IPS-18a (cell line): ENCODE measurements around the gene DNMT1.
"Not testable (repeated sequence)": the region's sequence is repeated elsewhere in the genome, so short reads cannot be mapped to it uniquely, and the experiment has no call there.

ENCODE experiments used
- H3K27ac ChIP-seq: one replicate; pipeline ENCODE4 v1.5.1; 2013; ENCODE audit warnings: low read length
- H3K27me3 ChIP-seq: one replicate; pipeline ENCODE4 v1.6.1; 2013; ENCODE audit warnings: mild to moderate bottlenecking, low read length; ENCODE audit not compliant: control insufficient read depth, insufficient read depth
- H3K36me3 ChIP-seq: one replicate; pipeline ENCODE4 v1.6.1; 2013; ENCODE audit warnings: low read depth, low read length; ENCODE audit not compliant: control insufficient read depth
- H3K4me1 ChIP-seq: one replicate; pipeline ENCODE4 v1.6.1; 2013; ENCODE audit warnings: low read depth, low read length; ENCODE audit not compliant: control insufficient read depth
- H3K4me3 ChIP-seq: one replicate; pipeline ENCODE4 v1.5.1; 2013; ENCODE audit warnings: low read length
- H3K9ac ChIP-seq: one replicate; pipeline ENCODE4 v1.6.1; 2013; ENCODE audit warnings: mild to moderate bottlenecking, low read length, moderate library complexity
- H3K9me3 ChIP-seq: one replicate; pipeline ENCODE4 v1.6.1; 2013; ENCODE audit warnings: low read depth, low read length; ENCODE audit not compliant: control insufficient read depth

Gene DNMT1

GRCh38 chr19:10173527-10173926 lies 21.2 kb downstream of the DNMT1 start:
- H3K9ac ChIP-seq = no peak overlapping the region
- no peak overlapping the region for H3K27ac ChIP-seq
- H3K36me3 ChIP-seq = peaks cover 78% of the 10 kb centered on the region
- no peaks in the 10 kb centered on the region for H3K27me3 ChIP-seq
- H3K9me3 ChIP-seq = no peaks in the 10 kb centered on the region
- no peak overlapping the region for H3K4me3 ChIP-seq
- no peaks in the 10 kb centered on the region for H3K4me1 ChIP-seq

- no peak overlapping the region for H3K27ac ChIP-seq
- H3K27me3 ChIP-seq = no peaks in the 10 kb centered on the region
- no peaks in the 10 kb centered on the region for H3K9me3 ChIP-seq
- H3K4me3 ChIP-seq = no peak overlapping the region
- H3K36me3 ChIP-seq = peaks cover 79% of the 10 kb centered on the region
- no peaks in the 10 kb centered on the region for H3K4me1 ChIP-seq
- H3K9ac ChIP-seq = no peak overlapping the region
Measured at GRCh38 chr19:10168386-10168948, 26.3 kb downstream of the DNMT1 start.

GRCh38 chr19:10167459-10167858 lies 27.3 kb downstream of the DNMT1 start:
- Histone ChIP-seq H3K27me3 (no peaks in the 10 kb centered on the region), H3K4me1 (no peaks in the 10 kb centered on the region), H3K27ac (no peak overlapping the region), H3K36me3 (peaks cover 80% of the 10 kb centered on the region), H3K9me3 (no peaks in the 10 kb centered on the region), H3K9ac (no peak overlapping the region), H3K4me3 (no peak overlapping the region)

GRCh38 chr19:10166501-10166900 lies 28.3 kb downstream of the DNMT1 start:
- H3K4me3 ChIP-seq, H3K27ac ChIP-seq, H3K27me3 ChIP-seq, H3K9ac ChIP-seq, H3K4me1 ChIP-seq, H3K9me3 ChIP-seq: not testable (repeated sequence)
- peaks cover 84% of the 10 kb centered on the region for H3K36me3 ChIP-seq

- no peak overlapping the region for H3K4me3 ChIP-seq
- no peaks in the 10 kb centered on the region for H3K9me3 ChIP-seq
- H3K27ac ChIP-seq = no peak overlapping the region
- peaks cover 83% of the 10 kb centered on the region for H3K36me3 ChIP-seq
- no peaks in the 10 kb centered on the region for H3K27me3 ChIP-seq
- no peak overlapping the region for H3K9ac ChIP-seq
- no peaks in the 10 kb centered on the region for H3K4me1 ChIP-seq
Measured at GRCh38 chr19:10166046-10166445, 28.7 kb downstream of the DNMT1 start.

- no peaks in the 10 kb centered on the region for H3K9me3 ChIP-seq
- peaks cover 86% of the 10 kb centered on the region for H3K36me3 ChIP-seq
- no peaks in the 10 kb centered on the region for H3K27me3 ChIP-seq
- no peak overlapping the region for H3K4me3 ChIP-seq
- no peaks in the 10 kb centered on the region for H3K4me1 ChIP-seq
- no peak overlapping the region for H3K27ac ChIP-seq
- H3K9ac ChIP-seq = no peak overlapping the region
Measured at GRCh38 chr19:10163536-10163935, 31.2 kb downstream of the DNMT1 start.

GRCh38 chr19:10159610-10160009 lies 35.1 kb downstream of the DNMT1 start:
- H3K27me3 ChIP-seq = no peaks in the 10 kb centered on the region
- H3K4me1 ChIP-seq = no peaks in the 10 kb centered on the region
- no peaks in the 10 kb centered on the region for H3K9me3 ChIP-seq
- peaks cover 92% of the 10 kb centered on the region for H3K36me3 ChIP-seq
- no peak overlapping the region for H3K9ac ChIP-seq
- no peak overlapping the region for H3K4me3 ChIP-seq
- H3K27ac ChIP-seq = no peak overlapping the region

GRCh38 chr19:10158485-10158884 lies 36.3 kb downstream of the DNMT1 start:
- Histone ChIP-seq H3K27ac (no peak overlapping the region), H3K9me3 (no peaks in the 10 kb centered on the region), H3K27me3 (no peaks in the 10 kb centered on the region), H3K36me3 (peaks cover 94% of the 10 kb centered on the region), H3K4me1 (no peaks in the 10 kb centered on the region), H3K9ac (no peak overlapping the region), H3K4me3 (no peak overlapping the region)

GRCh38 chr19:10158071-10158470 lies 36.7 kb downstream of the DNMT1 start:
- Histone ChIP-seq H3K9me3 (no peaks in the 10 kb centered on the region), H3K4me3 (no peak overlapping the region), H3K4me1 (no peaks in the 10 kb centered on the region), H3K9ac (no peak overlapping the region), H3K27me3 (no peaks in the 10 kb centered on the region), H3K27ac (no peak overlapping the region), H3K36me3 (peaks cover 91% of the 10 kb centered on the region)

GRCh38 chr19:10155839-10156238 lies 38.9 kb downstream of the DNMT1 start:
- H3K4me1 ChIP-seq = no peaks in the 10 kb centered on the region
- H3K27ac ChIP-seq = no peak overlapping the region
- no peak overlapping the region for H3K9ac ChIP-seq
- H3K36me3 ChIP-seq = peaks cover 92% of the 10 kb centered on the region
- H3K4me3 ChIP-seq = no peak overlapping the region
- H3K9me3 ChIP-seq = no peaks in the 10 kb centered on the region
- H3K27me3 ChIP-seq = no peaks in the 10 kb centered on the region

GRCh38 chr19:10152100-10152499 lies 42.7 kb downstream of the DNMT1 start:
- Histone ChIP-seq H3K27me3 (no peaks in the 10 kb centered on the region), H3K4me3 (no peak overlapping the region), H3K36me3 (peaks cover 81% of the 10 kb centered on the region), H3K27ac (no peak overlapping the region), H3K9me3 (no peaks in the 10 kb centered on the region), H3K4me1 (no peaks in the 10 kb centered on the region), H3K9ac (no peak overlapping the region)

- H3K4me1 ChIP-seq = no peaks in the 10 kb centered on the region
- H3K27me3 ChIP-seq = no peaks in the 10 kb centered on the region
- H3K27ac ChIP-seq = no peak overlapping the region
- H3K4me3 ChIP-seq = no peak overlapping the region
- H3K36me3 ChIP-seq = peaks cover 81% of the 10 kb centered on the region
- H3K9ac ChIP-seq = no peak overlapping the region
- H3K9me3 ChIP-seq = no peaks in the 10 kb centered on the region
Measured at GRCh38 chr19:10151521-10151920, 43.2 kb downstream of the DNMT1 start.
